H1 (cell line): Measurements from ENCODE around the gene MRPL45. TPM values are rescaled to one million over a fixed set of nuclear protein-coding genes. Genes with fewer than 3 reads are reported as not detected.
A peak's percentile ranks its signal among the peaks of the same experiment; 100 is the strongest.

Source experiments
- CTCF ChIA-PET: fragments of 300-600 bp; sonication (Branson Sonifier 250); formaldehyde crosslinking; loops from one replicate; lab custom pipeline; 2021; ENCODE audit not compliant: partially characterized antibody; lab: Charles Lee
- POLR2A ChIA-PET: fragments of 300-600 bp; sonication (Branson Sonifier 250); formaldehyde crosslinking; loops from one replicate; lab custom pipeline; 2021; ENCODE audit warnings: inconsistent platforms; ENCODE audit not compliant: partially characterized antibody; lab: Charles Lee
- DNase-seq, 2 experiments: peaks; one replicate each; pipeline versions ENCODE4 v3.0.0 to v3.0.0-alpha.2; 2010 to 2022; ENCODE audit warnings: low spot score in 2 of 2, low read depth in 1 of 2, mixed read lengths in 1 of 2
- FAIRE-seq: peaks from 2 replicates; lab custom pipeline; 2011; peaks lifted over from hg19 to GRCh38; lab: Jason Lieb, UNC
- H2AFZ ChIP-seq: 2 replicates; pipeline ENCODE4 v1.8.1; 2012; ENCODE audit warnings: low read length, inconsistent platforms
- H2AK5ac ChIP-seq: 2 replicates; pipeline ENCODE4 v1.6.1; 2013; ENCODE audit warnings: low read depth, low read length
- H2BK120ac ChIP-seq: replicated peaks from 2 replicates; pipeline ENCODE3; 2013; ENCODE audit warnings: low read depth, low read length, inconsistent platforms
- H2BK12ac ChIP-seq: 2 replicates; pipeline ENCODE4 v1.6.1; 2013; ENCODE audit warnings: low read depth, low read length
- H2BK15ac ChIP-seq: 2 replicates; pipeline ENCODE4 v1.6.1; 2013; ENCODE audit warnings: low read length
- H2BK20ac ChIP-seq: 2 replicates; pipeline ENCODE4 v1.6.1; 2013; ENCODE audit warnings: low read length
- H2BK5ac ChIP-seq: 2 replicates; pipeline ENCODE4 v1.6.1; 2013; ENCODE audit warnings: low read depth, low read length
- H3K14ac ChIP-seq: 2 replicates; pipeline ENCODE4 v1.6.1; 2013; ENCODE audit warnings: inconsistent platforms; ENCODE audit not compliant: insufficient read length
- H3K18ac ChIP-seq: 2 replicates; pipeline ENCODE4 v1.6.1; 2013; ENCODE audit warnings: low read length; ENCODE audit errors: extremely low read depth
- H3K23ac ChIP-seq: 2 replicates; pipeline ENCODE4 v1.6.1; 2013; ENCODE audit warnings: inconsistent platforms; ENCODE audit not compliant: insufficient read length
- H3K23me2 ChIP-seq: 2 replicates; pipeline ENCODE4 v1.6.1; 2013; ENCODE audit warnings: low read depth, low read length
- H3K27ac ChIP-seq: 2 replicates; pipeline ENCODE4 v1.6.1; 2011; ENCODE audit warnings: low read depth, low read length, inconsistent platforms
- H3K27me3 ChIP-seq, 4 experiments: replicated peaks in 1 of 4; 1 replicate in 1 of 4; 2 replicates in 3 of 4; pipeline versions ENCODE4 v1.6.1 to v1.8.1; 2011 to 2013; ENCODE audit warnings: low read length in 3 of 4, mild to moderate bottlenecking in 3 of 4, inconsistent platforms in 2 of 4, mixed read lengths in 2 of 4, moderate library complexity in 1 of 4; ENCODE audit not compliant: control insufficient read depth in 3 of 4, insufficient read depth in 3 of 4; ENCODE audit errors: extremely low read depth in 1 of 4
- H3K36me3 ChIP-seq, 4 experiments: 2 replicates each; pipeline versions ENCODE4 v1.6.1 to v1.8.1; 2011 to 2013; ENCODE audit warnings: mild to moderate bottlenecking in 4 of 4, low read length in 3 of 4, moderate library complexity in 2 of 4, control low read depth in 1 of 4, inconsistent platforms in 1 of 4; ENCODE audit not compliant: insufficient read depth in 4 of 4, control insufficient read depth in 2 of 4
- H3K4ac ChIP-seq: replicated peaks from 2 replicates; pipeline ENCODE3; 2013; ENCODE audit warnings: low read length, low read depth, mixed read lengths, inconsistent platforms; ENCODE audit not compliant: insufficient read length
- H3K4me1 ChIP-seq, 4 experiments: replicated peaks in 1 of 4; 1 replicate in 1 of 4; 2 replicates in 3 of 4; pipeline versions ENCODE4 v1.6.1 to v1.8.1; 2011 to 2013; ENCODE audit warnings: low read length in 3 of 4, inconsistent platforms in 2 of 4, mixed read lengths in 1 of 4; ENCODE audit not compliant: insufficient read depth in 4 of 4, control insufficient read depth in 3 of 4
- H3K4me2 ChIP-seq, 2 experiments: 2 replicates each; pipeline versions ENCODE4 v1.6.1 to v1.8.1; 2011 to 2013; ENCODE audit warnings: low read depth in 2 of 2, low read length in 2 of 2, control low read depth in 1 of 2, inconsistent platforms in 1 of 2, mild to moderate bottlenecking in 1 of 2; ENCODE audit not compliant: insufficient read depth in 1 of 2
- H3K4me3 ChIP-seq, 4 experiments: fragments of 200-600, 300-600 bp in 1 of 4; sonication (generic), shearing (Covaris generic), sonication (Bioruptor Twin) in 1 of 4; 2 replicates each; pipeline versions ENCODE4 v1.5.1 to v1.8.1; 2011 to 2016; ENCODE audit warnings: low read length in 4 of 4, low read depth in 3 of 4, control low read depth in 2 of 4, inconsistent platforms in 2 of 4, mild to moderate bottlenecking in 2 of 4, mixed read lengths in 1 of 4, moderate library complexity in 1 of 4; ENCODE audit not compliant: insufficient read depth in 2 of 4; ENCODE audit errors: extremely low read depth in 1 of 4
- H3K56ac ChIP-seq: replicated peaks from 2 replicates; pipeline ENCODE3; 2013; ENCODE audit warnings: low read depth, mild to moderate bottlenecking, mixed read lengths, low read length, inconsistent platforms; ENCODE audit not compliant: insufficient read length
- H3K79me1 ChIP-seq: 2 replicates; pipeline ENCODE4 v1.6.1; 2013; ENCODE audit warnings: low read depth, low read length, control low read depth
- H3K79me2 ChIP-seq, 2 experiments: 2 replicates each; pipeline versions ENCODE4 v1.6.1 to v1.8.1; 2012 to 2013; ENCODE audit warnings: low read length in 2 of 2, mild to moderate bottlenecking in 2 of 2, inconsistent platforms in 1 of 2; ENCODE audit not compliant: insufficient read depth in 2 of 2, control insufficient read depth in 1 of 2
- H3K9ac ChIP-seq, 4 experiments: replicated peaks in 1 of 4; 1 replicate in 1 of 4; 2 replicates in 3 of 4; pipeline versions ENCODE4 v1.6.1 to v1.8.1; 2011 to 2013; ENCODE audit warnings: low read depth in 3 of 4, low read length in 3 of 4, control low read depth in 2 of 4, mild to moderate bottlenecking in 2 of 4, moderate library complexity in 2 of 4, inconsistent platforms in 1 of 4; ENCODE audit errors: extremely low read depth in 1 of 4
- H3K9me3 ChIP-seq, 2 experiments: 2 replicates each; pipeline versions ENCODE4 v1.6.1 to v1.8.1; 2012 to 2013; ENCODE audit warnings: mild to moderate bottlenecking in 2 of 2, moderate library complexity in 2 of 2, control low read depth in 1 of 2, inconsistent platforms in 1 of 2, low read depth in 1 of 2, low read length in 1 of 2, mixed read lengths in 1 of 2; ENCODE audit not compliant: insufficient read depth in 2 of 2
- H4K20me1 ChIP-seq, 2 experiments: replicated peaks in 1 of 2; 2 replicates each; pipeline versions ENCODE3 to v1.8.1; 2011 to 2013; ENCODE audit warnings: inconsistent platforms in 2 of 2, low read length in 2 of 2, mild to moderate bottlenecking in 1 of 2; ENCODE audit not compliant: insufficient read depth in 2 of 2, control insufficient read depth in 1 of 2
- H4K5ac ChIP-seq: 2 replicates; pipeline ENCODE4 v1.6.1; 2013; ENCODE audit warnings: low read length, low read depth, mixed read lengths, inconsistent platforms; ENCODE audit not compliant: insufficient read length
- H4K8ac ChIP-seq: 2 replicates; pipeline ENCODE4 v1.8.0; 2013; ENCODE audit warnings: mild to moderate bottlenecking, moderate library complexity, low read length, inconsistent platforms; ENCODE audit not compliant: insufficient read depth; ENCODE audit errors: extremely low read depth
- H4K91ac ChIP-seq: replicated peaks from 2 replicates; pipeline ENCODE3; 2013; ENCODE audit warnings: low read length, mixed read lengths, inconsistent platforms; ENCODE audit not compliant: insufficient read length
- PHF8 ChIP-seq: fragments of 200-600 bp; sonication (generic); conservative IDR thresholded peaks from 2 replicates; pipeline ENCODE4 v1.7.1; 2012; ENCODE audit warnings: low read depth, mild to moderate bottlenecking, inconsistent platforms, low read length, moderate library complexity
- YY1 ChIP-seq: IDR thresholded peaks from 2 replicates; pipeline ENCODE4 v1.6.1; 2011; ENCODE audit warnings: low read depth, mild to moderate bottlenecking, low read length
- WGBS, 2 experiments: shearing (Covaris generic) in 1 of 2; methylation state at CpG; one replicate each; pipeline versions ENCODE4 v1.1.6 to v1.1.7; 2013 to 2015; ENCODE audit warnings: low lambda C conversion rate in 2 of 2, mixed read lengths in 2 of 2, inconsistent platforms in 1 of 2, low coverage in 1 of 2, missing lambda C conversion rate in 1 of 2; ENCODE audit not compliant: insufficient replicate concordance in 2 of 2, insufficient coverage in 1 of 2, insufficient read length in 1 of 2; ENCODE audit errors: extremely low coverage in 1 of 2, missing lambda C conversion rate in 1 of 2; 5-methylcytosine and 5-hydroxymethylcytosine counted together
- polyA plus RNA-seq, 7 experiments: library from polyadenylated mRNA; depleted of rRNA in 3 of 7; stranded (reverse) in 5 of 7; unstranded in 2 of 7; fragments of >200 nt in 5 of 7; fragments of 200-250 nt in 2 of 7; gene quantifications; 1 replicate in 5 of 7; 2 replicates in 1 of 7; 4 replicates in 1 of 7; pipeline versions ENCODE4 v1.2.1 to v1.2.3, GENCODE V29; 2011 to 2013; ENCODE audit warnings: missing spikeins in 2 of 7, mixed read lengths in 2 of 7
- total RNA-seq: library from RNA; stranded (reverse); fragmentation: NEBNext Ultra II Directional; extraction: Animal tissue kit (Norgen Biotek cat#: 25700); gene quantifications from 2 replicates; pipeline ENCODE4 v1.2.1, GENCODE V29; 2021

The MRPL45 gene
- total and polyA plus RNA-seq, 2 of the 8 experiments (the other 6 are each of a cell fraction or from before 2014, with no cell fraction given): 65.6 to 71.7 TPM

- DNase-seq (no peak), FAIRE-seq (no peak)
- no peak overlapping the region for H3K23ac ChIP-seq
- H2BK15ac ChIP-seq: no peak overlapping the region
- H2BK20ac ChIP-seq: no peak overlapping the region
- ChIA-PET CTCF (interaction anchor here (0.5 to 14.8 kb wide), 13 partner anchors 8 to 1842 kb away, joined by 3 to 190 read pairs (median 4); no protein-coding TSS in a partner anchor), POLR2A (interaction anchor here (0.7 to 4.9 kb wide), 13 partner anchors 8 to 394 kb away, joined by 3 to 28 read pairs (median 5); partner anchors contain the start of genes GPR179, MRPL45 and SOCS7)
- H2BK120ac ChIP-seq: no peak overlapping the region
- H3K4me1 ChIP-seq: peaks cover 0 to 10% (median 7%) of the 10 kb centered on the region in 4 experiments; a peak in 4 of 7 replicates
- peaks cover 0 to 3% of the 10 kb centered on the region in 2 experiments for H4K20me1 ChIP-seq
- 74% methylated on average over 4 of the region's 5 CpGs; no CpG with 5 or more reads in 1 of the 2 experiments for WGBS, 2 experiments
- no peaks in the 10 kb centered on the region for H3K27me3 ChIP-seq
- H2BK12ac ChIP-seq: no peak overlapping the region; the same call in 1 of the 2 replicates
- H4K91ac ChIP-seq: no peak overlapping the region
- no peak overlapping the region for H3K4ac ChIP-seq
- H2BK5ac ChIP-seq: no peak overlapping the region
- H4K8ac ChIP-seq: no peak overlapping the region
- no peak overlapping the region for H3K56ac ChIP-seq
- H3K79me1 ChIP-seq: no peaks in the 10 kb centered on the region; the same call in 1 of the 2 replicates
- no peak overlapping the region for H4K5ac ChIP-seq
- peak overlapping the region in 1 of 4 experiments; percentile 9; a peak in 1 of 8 replicates for H3K4me3 ChIP-seq
- H3K36me3 ChIP-seq: peaks cover 2 to 22% (median 12%) of the 10 kb centered on the region in 4 experiments; a peak in 6 of 8 replicates
- no peak overlapping the region for H3K14ac ChIP-seq
- H2AK5ac ChIP-seq: no peak overlapping the region
- no peak overlapping the region for H2AFZ ChIP-seq
- no peaks in the 10 kb centered on the region for H3K79me2 ChIP-seq
- H3K9me3 ChIP-seq: no peaks in the 10 kb centered on the region
- H3K23me2 ChIP-seq: no peaks in the 10 kb centered on the region
- H3K27ac ChIP-seq: no peak overlapping the region
- 0 out of 2 replicates have a peak, but pooled peaks have one; percentile 26 for TF ChIP-seq PHF8
- TF ChIP-seq YY1: no peak
- H3K18ac ChIP-seq: peak overlapping the region; percentile 34
- 0 out of 7 replicates have a peak overlapping the region, but pooled peaks of 1 of the 4 experiments have one; percentile 16 for H3K9ac ChIP-seq
- peak overlapping the region; percentile 24 to 39; a peak in 2 of 4 replicates for H3K4me2 ChIP-seq
These were observed 28.4 kb downstream of the MRPL45 start for GRCh38 chr17:38325221-38325851.
